Sigmoid colon (tissue), 4 donors: Measurements from ENCODE around the gene DTNA.

Experiments
- EP300 ChIP-seq, 4 donors: sonication (generic); formaldehyde crosslinking; IDR thresholded peaks; one replicate each; pipeline ENCODE4 v1.6.1; 2017; ENCODE audit warnings: antibody characterized with exemption in 4 of 4
- TF ChIP-seq, protein P1 (sequence below), 4 experiments: fragments of 450-650 bp in 3 of 4; fragments of 200-600 bp in 1 of 4; IDR thresholded peaks; one replicate each; pipeline ENCODE4 v1.5.1; 2016 to 2019; ENCODE audit warnings: antibody characterized with exemption in 4 of 4, mild to moderate bottlenecking in 3 of 4, moderate library complexity in 2 of 4

DNA sequence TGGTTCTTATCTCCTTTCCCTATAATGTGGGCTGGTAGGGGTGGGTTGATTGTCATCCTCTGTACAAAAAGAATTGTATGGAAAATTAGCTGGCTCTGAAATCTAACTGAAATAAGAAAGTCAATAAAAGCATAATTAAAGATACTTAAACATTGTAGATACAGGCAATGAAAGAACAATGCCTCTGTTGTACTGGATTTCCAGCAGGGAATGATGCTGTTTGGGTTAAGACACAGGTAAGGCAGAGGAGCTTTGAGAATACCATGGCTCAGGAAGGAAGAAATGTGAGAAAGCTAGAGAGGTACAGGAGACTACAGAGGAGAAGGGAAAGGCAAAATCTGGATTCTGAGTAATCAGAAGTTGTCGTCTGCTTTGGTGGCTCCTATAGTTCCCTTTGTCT, 10.1 kb downstream of the DTNA start:
- TF ChIP-seq, protein P1, sequence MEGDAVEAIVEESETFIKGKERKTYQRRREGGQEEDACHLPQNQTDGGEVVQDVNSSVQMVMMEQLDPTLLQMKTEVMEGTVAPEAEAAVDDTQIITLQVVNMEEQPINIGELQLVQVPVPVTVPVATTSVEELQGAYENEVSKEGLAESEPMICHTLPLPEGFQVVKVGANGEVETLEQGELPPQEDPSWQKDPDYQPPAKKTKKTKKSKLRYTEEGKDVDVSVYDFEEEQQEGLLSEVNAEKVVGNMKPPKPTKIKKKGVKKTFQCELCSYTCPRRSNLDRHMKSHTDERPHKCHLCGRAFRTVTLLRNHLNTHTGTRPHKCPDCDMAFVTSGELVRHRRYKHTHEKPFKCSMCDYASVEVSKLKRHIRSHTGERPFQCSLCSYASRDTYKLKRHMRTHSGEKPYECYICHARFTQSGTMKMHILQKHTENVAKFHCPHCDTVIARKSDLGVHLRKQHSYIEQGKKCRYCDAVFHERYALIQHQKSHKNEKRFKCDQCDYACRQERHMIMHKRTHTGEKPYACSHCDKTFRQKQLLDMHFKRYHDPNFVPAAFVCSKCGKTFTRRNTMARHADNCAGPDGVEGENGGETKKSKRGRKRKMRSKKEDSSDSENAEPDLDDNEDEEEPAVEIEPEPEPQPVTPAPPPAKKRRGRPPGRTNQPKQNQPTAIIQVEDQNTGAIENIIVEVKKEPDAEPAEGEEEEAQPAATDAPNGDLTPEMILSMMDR (IDR thresholded peaks at IDR 0.05), result no peak
- no peak for TF ChIP-seq EP300 (IDR thresholded peaks at IDR 0.05)
